ENCODE results near the gene CEP85L. TPM values are rescaled to one million over a fixed set of nuclear protein-coding genes. Genes with fewer than 3 reads are reported as not detected.

Gene CEP85L
- total RNA-seq, 1 donor from 2014 or later: 19.3 TPM

- Mint-ChIP-seq H3K4me3 (ENCODE audit: unreplicated experiment) (no peak overlapping the region), H3K36me3 (ENCODE audit: low read depth, unreplicated experiment) (no peaks in the 10 kb centered on the region), H3K27me3 (ENCODE audit: low read depth, unreplicated experiment) (no peaks in the 10 kb centered on the region), H3K4me1 (ENCODE audit: low read depth, unreplicated experiment) (peaks cover 9% of the 10 kb centered on the region), H3K9me3 (ENCODE audit: unreplicated experiment) (no peaks in the 10 kb centered on the region), H3K27ac (ENCODE audit: unreplicated experiment) (no peak overlapping the region)
- Histone ChIP-seq H3K4me3 (ENCODE audit: insufficient read depth, low read depth, low read length) (no peak overlapping the region), H3K9me3 (ENCODE audit: insufficient read depth, low read depth, low read length) (no peaks in the 10 kb centered on the region), H3K9ac (ENCODE audit: low read length) (no peak overlapping the region), H3K27ac (ENCODE audit: low read depth, low read length) (no peak overlapping the region), H3K4me2 (ENCODE audit: low read length) (no peak overlapping the region), H3K36me3 (ENCODE audit: insufficient read depth, low read length) (peaks cover 7% of the 10 kb centered on the region), H2AFZ (ENCODE audit: low read depth, low read length) (no peak overlapping the region), H3K4me1 (ENCODE audit: insufficient read depth, low read length) (no peaks in the 10 kb centered on the region), H3K27me3 (ENCODE audit: insufficient read depth, low read length) (no peaks in the 10 kb centered on the region), H3K79me2 (ENCODE audit: insufficient read depth, low read length) (peaks cover 32% of the 10 kb centered on the region), H4K20me1 (ENCODE audit: insufficient read depth, low read length) (peaks cover 10% of the 10 kb centered on the region)
- DNase-seq (ENCODE audit: low read depth): no peak
- FAIRE-seq: no peak
- TF ChIP-seq EZH2 (IDR thresholded peaks at IDR 0.05; ENCODE audit: insufficient read depth, low read length): no peak
- TF ChIP-seq, protein P1, sequence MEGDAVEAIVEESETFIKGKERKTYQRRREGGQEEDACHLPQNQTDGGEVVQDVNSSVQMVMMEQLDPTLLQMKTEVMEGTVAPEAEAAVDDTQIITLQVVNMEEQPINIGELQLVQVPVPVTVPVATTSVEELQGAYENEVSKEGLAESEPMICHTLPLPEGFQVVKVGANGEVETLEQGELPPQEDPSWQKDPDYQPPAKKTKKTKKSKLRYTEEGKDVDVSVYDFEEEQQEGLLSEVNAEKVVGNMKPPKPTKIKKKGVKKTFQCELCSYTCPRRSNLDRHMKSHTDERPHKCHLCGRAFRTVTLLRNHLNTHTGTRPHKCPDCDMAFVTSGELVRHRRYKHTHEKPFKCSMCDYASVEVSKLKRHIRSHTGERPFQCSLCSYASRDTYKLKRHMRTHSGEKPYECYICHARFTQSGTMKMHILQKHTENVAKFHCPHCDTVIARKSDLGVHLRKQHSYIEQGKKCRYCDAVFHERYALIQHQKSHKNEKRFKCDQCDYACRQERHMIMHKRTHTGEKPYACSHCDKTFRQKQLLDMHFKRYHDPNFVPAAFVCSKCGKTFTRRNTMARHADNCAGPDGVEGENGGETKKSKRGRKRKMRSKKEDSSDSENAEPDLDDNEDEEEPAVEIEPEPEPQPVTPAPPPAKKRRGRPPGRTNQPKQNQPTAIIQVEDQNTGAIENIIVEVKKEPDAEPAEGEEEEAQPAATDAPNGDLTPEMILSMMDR (IDR thresholded peaks at IDR 0.05; ENCODE audit: insufficient read depth, low read depth, low read length): peak; percentile 38
These were observed 86.0 kb downstream of the CEP85L start for GRCh38 chr6:118565311-118565960.

DNA sequence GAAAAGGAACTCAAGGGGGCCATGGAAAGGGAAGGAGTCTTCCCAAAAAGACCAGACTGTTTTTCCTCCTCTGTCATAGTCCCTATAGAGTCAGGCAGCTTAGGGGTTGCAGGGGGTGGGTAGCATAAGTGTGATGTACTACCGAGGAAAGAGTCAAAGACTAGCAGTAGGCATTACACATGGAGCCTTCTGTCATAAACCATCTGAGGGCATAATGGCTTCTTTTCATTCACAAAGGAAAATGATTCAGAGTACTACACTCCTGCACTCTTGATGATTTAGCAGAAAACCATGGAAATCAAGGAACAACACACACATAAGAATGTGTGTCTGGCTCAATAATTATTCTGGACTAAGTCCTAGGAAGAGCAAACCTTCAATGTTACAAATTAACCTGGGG is 88.4 kb downstream of the CEP85L start:
- FAIRE-seq: peak; percentile 52
- no peak overlapping the region for H3K4me2 ChIP-seq (ENCODE audit: low read length)
- no peaks in the 10 kb centered on the region for H3K27me3 ChIP-seq (ENCODE audit: insufficient read depth, low read length)
- no peaks in the 10 kb centered on the region for H3K27me3 Mint-ChIP-seq (ENCODE audit: low read depth, unreplicated experiment)
- peak overlapping the region; percentile 33 for H3K27ac ChIP-seq (ENCODE audit: low read depth, low read length)
- H3K4me1 ChIP-seq (ENCODE audit: insufficient read depth, low read length): peaks cover 5% of the 10 kb centered on the region
- no peak for TF ChIP-seq EZH2 (IDR thresholded peaks at IDR 0.05; ENCODE audit: insufficient read depth, low read length)
- TF ChIP-seq, protein P1 (IDR thresholded peaks at IDR 0.05; ENCODE audit: insufficient read depth, low read depth, low read length): no peak
- no peak overlapping the region for H3K4me3 ChIP-seq (ENCODE audit: insufficient read depth, low read depth, low read length)
- peak overlapping the region; percentile 1 for H3K27ac Mint-ChIP-seq (ENCODE audit: unreplicated experiment)
- H3K4me3 Mint-ChIP-seq (ENCODE audit: unreplicated experiment): no peak overlapping the region
- peaks cover 16% of the 10 kb centered on the region for H3K4me1 Mint-ChIP-seq (ENCODE audit: low read depth, unreplicated experiment)
- no peaks in the 10 kb centered on the region for H3K9me3 ChIP-seq (ENCODE audit: insufficient read depth, low read depth, low read length)
- peaks cover 5% of the 10 kb centered on the region for H4K20me1 ChIP-seq (ENCODE audit: insufficient read depth, low read length)
- DNase-seq (ENCODE audit: low read depth): peak; percentile 75
- H2AFZ ChIP-seq (ENCODE audit: low read depth, low read length): no peak overlapping the region
- peaks cover 7% of the 10 kb centered on the region for H3K36me3 ChIP-seq (ENCODE audit: insufficient read depth, low read length)
- H3K9ac ChIP-seq (ENCODE audit: low read length): no peak overlapping the region
- no peaks in the 10 kb centered on the region for H3K9me3 Mint-ChIP-seq (ENCODE audit: unreplicated experiment)
- H3K79me2 ChIP-seq (ENCODE audit: insufficient read depth, low read length): peaks cover 17% of the 10 kb centered on the region
- H3K36me3 Mint-ChIP-seq (ENCODE audit: low read depth, unreplicated experiment): no peaks in the 10 kb centered on the region

DNA sequence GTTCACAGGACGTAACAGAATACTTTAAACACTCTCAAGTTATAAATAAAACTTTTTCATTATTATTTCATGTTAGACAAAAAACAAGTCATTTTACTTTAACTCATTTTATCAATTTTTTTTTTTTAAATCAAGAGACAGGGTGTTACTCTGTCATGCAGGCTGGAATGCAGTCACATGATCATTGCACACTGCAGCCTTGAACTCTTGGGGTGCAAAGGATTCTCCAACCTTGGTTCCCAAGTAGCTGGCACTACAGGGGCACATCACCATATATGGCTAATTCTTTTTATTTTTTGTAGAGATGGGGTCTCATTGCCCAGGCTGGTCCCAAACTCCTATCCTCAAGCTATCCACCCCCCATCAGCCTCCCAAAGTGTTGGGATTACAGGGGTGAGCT is 89.1 kb downstream of the CEP85L start:
- H3K4me2 ChIP-seq (ENCODE audit: low read length): no peak overlapping the region
- TF ChIP-seq, protein P1 (IDR thresholded peaks at IDR 0.05; ENCODE audit: insufficient read depth, low read depth, low read length): no peak
- H3K4me1 ChIP-seq (ENCODE audit: insufficient read depth, low read length): peaks cover 5% of the 10 kb centered on the region
- no peaks in the 10 kb centered on the region for H3K9me3 Mint-ChIP-seq (ENCODE audit: unreplicated experiment)
- no peak overlapping the region for H3K27ac Mint-ChIP-seq (ENCODE audit: unreplicated experiment)
- H2AFZ ChIP-seq (ENCODE audit: low read depth, low read length): no peak overlapping the region
- H3K4me3 ChIP-seq (ENCODE audit: insufficient read depth, low read depth, low read length): no peak overlapping the region
- H3K36me3 ChIP-seq (ENCODE audit: insufficient read depth, low read length): peaks cover 7% of the 10 kb centered on the region
- no peaks in the 10 kb centered on the region for H4K20me1 ChIP-seq (ENCODE audit: insufficient read depth, low read length)
- no peaks in the 10 kb centered on the region for H3K36me3 Mint-ChIP-seq (ENCODE audit: low read depth, unreplicated experiment)
- H3K79me2 ChIP-seq (ENCODE audit: insufficient read depth, low read length): peaks cover 17% of the 10 kb centered on the region
- no peaks in the 10 kb centered on the region for H3K27me3 Mint-ChIP-seq (ENCODE audit: low read depth, unreplicated experiment)
- no peak overlapping the region for H3K9ac ChIP-seq (ENCODE audit: low read length)
- no peak for FAIRE-seq
- H3K4me3 Mint-ChIP-seq (ENCODE audit: unreplicated experiment): no peak overlapping the region
- no peak for DNase-seq (ENCODE audit: low read depth)
- H3K4me1 Mint-ChIP-seq (ENCODE audit: low read depth, unreplicated experiment): peaks cover 16% of the 10 kb centered on the region
- no peak overlapping the region for H3K27ac ChIP-seq (ENCODE audit: low read depth, low read length)
- H3K27me3 ChIP-seq (ENCODE audit: insufficient read depth, low read length): no peaks in the 10 kb centered on the region
- no peaks in the 10 kb centered on the region for H3K9me3 ChIP-seq (ENCODE audit: insufficient read depth, low read depth, low read length)
